ENCODE data around the gene WWOX.

GRCh38 chr16:78654929-78655328 is 555.5 kb downstream of the WWOX start:
- no peak for TF ChIP-seq CTCF (IDR thresholded peaks at IDR 0.05)
- TF ChIP-seq POLR2A (IDR thresholded peaks at IDR 0.05) = no peak
- TF ChIP-seq POLR2AphosphoS5 (IDR thresholded peaks at IDR 0.05) = no peak
- TF ChIP-seq EP300 (IDR thresholded peaks at IDR 0.05) = no peak
